Liver (tissue), 2 donors: Measurements from ENCODE around the gene MAGI1.

Experiments
- TF ChIP-seq, protein P1 (sequence below): IDR thresholded peaks from 2 replicates; pipeline ENCODE4 v1.6.1; 2016; ENCODE audit warnings: antibody characterized with exemption
- TF ChIP-seq, protein P2 (sequence below): fragments of 150-350 bp; IDR thresholded peaks from 2 replicates; pipeline ENCODE4 v1.5.1; 2017; ENCODE audit warnings: improper control_type of control experiment, low read depth, low read length; ENCODE audit not compliant: missing input control
- donor health status: healthy.

DNA sequence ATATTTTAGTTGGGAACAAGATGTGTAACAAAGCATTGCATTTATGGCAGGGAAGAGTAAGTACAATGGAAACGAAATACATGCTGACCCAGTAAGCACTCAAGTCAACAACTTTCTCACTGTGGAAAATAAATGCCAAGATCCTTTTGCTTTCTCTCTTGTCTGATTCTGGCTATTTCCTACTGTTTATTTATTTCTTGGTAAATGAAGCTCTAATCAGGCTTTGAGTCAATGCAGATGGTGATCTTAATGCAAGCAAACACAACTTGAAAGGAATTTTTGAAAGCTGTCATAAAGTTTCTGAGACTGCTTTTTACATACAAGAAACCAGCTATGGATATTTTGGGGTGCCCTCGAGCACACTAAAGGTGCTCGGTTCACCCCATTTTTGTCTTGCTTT is 624.8 kb downstream of the MAGI1 start:
- TF ChIP-seq, protein P1, sequence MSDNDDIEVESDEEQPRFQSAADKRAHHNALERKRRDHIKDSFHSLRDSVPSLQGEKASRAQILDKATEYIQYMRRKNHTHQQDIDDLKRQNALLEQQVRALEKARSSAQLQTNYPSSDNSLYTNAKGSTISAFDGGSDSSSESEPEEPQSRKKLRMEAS = no peak
- TF ChIP-seq, protein P2, sequence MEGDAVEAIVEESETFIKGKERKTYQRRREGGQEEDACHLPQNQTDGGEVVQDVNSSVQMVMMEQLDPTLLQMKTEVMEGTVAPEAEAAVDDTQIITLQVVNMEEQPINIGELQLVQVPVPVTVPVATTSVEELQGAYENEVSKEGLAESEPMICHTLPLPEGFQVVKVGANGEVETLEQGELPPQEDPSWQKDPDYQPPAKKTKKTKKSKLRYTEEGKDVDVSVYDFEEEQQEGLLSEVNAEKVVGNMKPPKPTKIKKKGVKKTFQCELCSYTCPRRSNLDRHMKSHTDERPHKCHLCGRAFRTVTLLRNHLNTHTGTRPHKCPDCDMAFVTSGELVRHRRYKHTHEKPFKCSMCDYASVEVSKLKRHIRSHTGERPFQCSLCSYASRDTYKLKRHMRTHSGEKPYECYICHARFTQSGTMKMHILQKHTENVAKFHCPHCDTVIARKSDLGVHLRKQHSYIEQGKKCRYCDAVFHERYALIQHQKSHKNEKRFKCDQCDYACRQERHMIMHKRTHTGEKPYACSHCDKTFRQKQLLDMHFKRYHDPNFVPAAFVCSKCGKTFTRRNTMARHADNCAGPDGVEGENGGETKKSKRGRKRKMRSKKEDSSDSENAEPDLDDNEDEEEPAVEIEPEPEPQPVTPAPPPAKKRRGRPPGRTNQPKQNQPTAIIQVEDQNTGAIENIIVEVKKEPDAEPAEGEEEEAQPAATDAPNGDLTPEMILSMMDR = no peak
